ENCODE results near the gene SNCB.

Gene SNCB

GRCh38 chr5:176612008-176612407 lies 18.3 kb downstream of the SNCB start:
- H3K4me3 ChIP-seq (ENCODE audit: low read depth, low read length): no peak overlapping the region
- in situ Hi-C loops (cut with HindIII; ENCODE audit: low sequenced_read_pairs): no loop called here
- DNase-seq (ENCODE audit: low read depth, low spot score): no peak
- no peak for TF ChIP-seq CTCF (IDR thresholded peaks at IDR 0.05; ENCODE audit: low read depth, low read length)

GRCh38 chr5:176611435-176611834 lies 18.9 kb downstream of the SNCB start:
- no peak for TF ChIP-seq CTCF (IDR thresholded peaks at IDR 0.05; ENCODE audit: low read depth, low read length)
- in situ Hi-C loops (cut with HindIII; ENCODE audit: low sequenced_read_pairs): no loop called here
- no peak overlapping the region for H3K4me3 ChIP-seq (ENCODE audit: low read depth, low read length)
- peak; percentile 84 for DNase-seq (ENCODE audit: low read depth, low spot score)

GRCh38 chr5:176610435-176610773 lies 19.9 kb downstream of the SNCB start:
- peak overlapping the region; percentile 47 for H3K4me3 ChIP-seq (ENCODE audit: low read depth, low read length)
- no peak for DNase-seq (ENCODE audit: low read depth, low spot score)
- no peak for TF ChIP-seq CTCF (IDR thresholded peaks at IDR 0.05; ENCODE audit: low read depth, low read length)
- in situ Hi-C loops (cut with HindIII; ENCODE audit: low sequenced_read_pairs): no loop called here

- peak within 1 kb of the TSS; percentile 47 for H3K4me3 ChIP-seq (ENCODE audit: low read depth, low read length)
- in situ Hi-C loops (cut with HindIII; ENCODE audit: low sequenced_read_pairs): no loop called here
- peak; percentile 40 for DNase-seq (ENCODE audit: low read depth, low spot score)
- peak; percentile 24 for TF ChIP-seq CTCF (IDR thresholded peaks at IDR 0.05; ENCODE audit: low read depth, low read length)
These were observed 20.5 kb downstream of the SNCB start, which contains the start of gene GPRIN1 for GRCh38 chr5:176609724-176610434. Gene GPRIN1, minus strand, starts transcription at chr5:176610156. Its CDS starts 10,322 bp downstream, at chr5:176599834.

- no peak for DNase-seq (ENCODE audit: low read depth, low spot score)
- in situ Hi-C loops (cut with HindIII; ENCODE audit: low sequenced_read_pairs): no loop called here
- no peak for TF ChIP-seq CTCF (IDR thresholded peaks at IDR 0.05; ENCODE audit: low read depth, low read length)
- peak overlapping the region; percentile 45 for H3K4me3 ChIP-seq (ENCODE audit: low read depth, low read length)
These were observed 21.2 kb downstream of the SNCB start for GRCh38 chr5:176608937-176609723.

- H3K4me3 ChIP-seq (ENCODE audit: low read depth, low read length): no peak overlapping the region
- in situ Hi-C loops (cut with HindIII; ENCODE audit: low sequenced_read_pairs): no loop called here
- DNase-seq (ENCODE audit: low read depth, low spot score): no peak
- TF ChIP-seq CTCF (IDR thresholded peaks at IDR 0.05; ENCODE audit: low read depth, low read length): no peak
These were observed 22.1 kb downstream of the SNCB start for GRCh38 chr5:176608142-176608705.
